Endothelial cell of umbilical vein (primary cell): Measurements from ENCODE around the gene PTPN14. TPM values are rescaled to one million over a fixed set of nuclear protein-coding genes. Genes with fewer than 3 reads are reported as not detected.

ENCODE experiments used
- BruUV-seq: library from RNA; stranded (reverse); fragments of 400-500 nt; replicated peaks from 2 replicates; lab custom pipeline; 2021; lab: Mats Ljungman, UMichigan
- CTCF ChIA-PET: fragments of 300-600, 350-600 bp; sonication (Branson Sonifier 250); formaldehyde crosslinking; loops from one replicate; lab custom pipeline; 2021; ENCODE audit warnings: antibody characterized with exemption, inconsistent platforms; lab: Charles Lee
- POLR2A ChIA-PET: fragments of 300-600, 350-600 bp; sonication (Branson Sonifier 250); formaldehyde crosslinking; loops from one replicate; lab custom pipeline; 2021; ENCODE audit warnings: antibody characterized with exemption, inconsistent platforms; lab: Charles Lee
- DNase-seq: peaks from one replicate; pipeline ENCODE4 v3.0.0-alpha.2; 2011; ENCODE audit warnings: low read depth, low spot score
- FAIRE-seq: peaks from 2 replicates; lab custom pipeline; 2011; peaks lifted over from hg19 to GRCh38; lab: Jason Lieb, UNC
- H2AFZ ChIP-seq: 2 replicates; pipeline ENCODE4 v1.6.0; 2012; ENCODE audit warnings: low read depth, low read length, control low read depth, inconsistent platforms
- H3K27ac ChIP-seq: 2 replicates; pipeline ENCODE4 v1.5.1; 2011; ENCODE audit warnings: low read depth, mild to moderate bottlenecking, control low read depth, low read length, moderate library complexity; ENCODE audit not compliant: insufficient read depth
- H3K27me3 ChIP-seq, 2 experiments: 2 replicates each; pipeline versions ENCODE4 v1.6.0 to v1.6.1; 2011; ENCODE audit warnings: low read length in 2 of 2, mixed read lengths in 1 of 2; ENCODE audit not compliant: control insufficient read depth in 2 of 2, insufficient read depth in 2 of 2
- H3K36me3 ChIP-seq, 2 experiments: 2 replicates in 1 of 2; 3 replicates in 1 of 2; pipeline ENCODE4 v1.5.1; 2011; ENCODE audit warnings: low read length in 2 of 2, mild to moderate bottlenecking in 1 of 2, moderate library complexity in 1 of 2; ENCODE audit not compliant: control insufficient read depth in 2 of 2, insufficient read depth in 2 of 2; ENCODE audit errors: extremely low read depth in 1 of 2
- H3K4me1 ChIP-seq: 3 replicates; pipeline ENCODE4 v1.5.1; 2011; ENCODE audit warnings: mild to moderate bottlenecking, low read length; ENCODE audit not compliant: control insufficient read depth, insufficient read depth; ENCODE audit errors: extremely low read depth
- H3K4me2 ChIP-seq: 2 replicates; pipeline ENCODE4 v1.6.1; 2011; ENCODE audit warnings: low read length, control low read depth, mixed read lengths; ENCODE audit not compliant: insufficient read depth
- H3K4me3 ChIP-seq, 3 experiments: fragments of 200-600 bp in 1 of 3; sonication (generic), shearing (Covaris generic) in 1 of 3; replicated peaks in 1 of 3; 2 replicates each; pipeline ENCODE4 v1.5.1; 2011 to 2016; ENCODE audit warnings: control low read depth in 3 of 3, low read length in 3 of 3, mild to moderate bottlenecking in 2 of 3, inconsistent platforms in 1 of 3, low read depth in 1 of 3, moderate library complexity in 1 of 3; ENCODE audit not compliant: insufficient read depth in 1 of 3
- H3K79me2 ChIP-seq: 2 replicates; pipeline ENCODE4 v1.6.0; 2012; ENCODE audit warnings: low read length, inconsistent platforms; ENCODE audit not compliant: control insufficient read depth, insufficient read depth
- H3K9ac ChIP-seq: replicated peaks from 2 replicates; pipeline ENCODE3; 2011; ENCODE audit warnings: low read length, control low read depth; ENCODE audit not compliant: insufficient read depth; ENCODE audit errors: extremely low read depth
- H3K9me1 ChIP-seq: replicated peaks from 3 replicates; pipeline ENCODE4 v1.6.0; 2011; ENCODE audit warnings: mild to moderate bottlenecking, low read length; ENCODE audit not compliant: control insufficient read depth, insufficient read depth; ENCODE audit errors: extremely low read depth
- H3K9me3 ChIP-seq: replicated peaks from 2 replicates; pipeline ENCODE4 v1.5.1; 2012; ENCODE audit warnings: low read length, inconsistent platforms; ENCODE audit not compliant: control insufficient read depth, insufficient read depth
- H4K20me1 ChIP-seq: replicated peaks from 2 replicates; pipeline ENCODE3; 2011; ENCODE audit warnings: mild to moderate bottlenecking, low read length; ENCODE audit not compliant: control insufficient read depth, insufficient read depth; ENCODE audit errors: extremely low read depth
- CTCF ChIP-seq, 2 donors: IDR thresholded peaks; 1 replicate in 1 of 2; 2 replicates in 1 of 2; pipeline ENCODE4 v1.5.1; 2011; ENCODE audit warnings: low read length in 2 of 2, mild to moderate bottlenecking in 2 of 2, moderate library complexity in 2 of 2, control low read depth in 1 of 2, inconsistent platforms in 1 of 2, low read depth in 1 of 2; ENCODE audit not compliant: insufficient read depth in 1 of 2; ENCODE audit errors: extremely low read depth in 1 of 2
- FOS ChIP-seq: IDR thresholded peaks from 2 replicates; pipeline ENCODE4 v1.6.1; 2011; ENCODE audit warnings: mild to moderate bottlenecking, low read length, moderate library complexity, borderline replicate concordance; ENCODE audit not compliant: insufficient read depth
- dilution Hi-C: fragments of 300-500 bp; cut with MboI; formaldehyde crosslinking; loops from one replicate; pipeline ENCODE4 v1.15.0; 2019; ENCODE audit warnings: low sequenced_read_pairs; ENCODE audit not compliant: extremely low pct_ligation_motif_present
- intact Hi-C: fragments of 100-400 bp; cut with micrococcal nuclease; formaldehyde crosslinking; loops from one replicate; pipeline ENCODE4 v1.10.0; 2022
- polyA plus RNA-seq, 4 experiments: library from polyadenylated mRNA; depleted of rRNA in 3 of 4; stranded (reverse) in 3 of 4; unstranded in 1 of 4; fragments of >200 nt; gene quantifications; 2 replicates each; pipeline versions ENCODE4 v1.2.1 to v1.2.3, GENCODE V29; 2011 to 2012; ENCODE audit warnings: missing spikeins in 1 of 4
- total RNA-seq: library from RNA; stranded (reverse); gene quantifications from 2 replicates; pipeline ENCODE4 v1.2.3, GENCODE V29; 2021

Gene PTPN14
- total and polyA plus RNA-seq, 2 donors (not counting 3 experiments of a cell fraction or from before 2014, with no cell fraction given), result 18.5 to 93.0 TPM

- H3K9me1 ChIP-seq, result no peaks in the 10 kb centered on the region
These were observed 8.9 kb downstream of the PTPN14 start for GRCh38 chr1:214542275-214543199.

More at GRCh38 chr1:214542275-214543199, 8.9 kb downstream of the PTPN14 start:
- Histone ChIP-seq H3K79me2 (peaks cover 99% of the 10 kb centered on the region), H4K20me1 (peaks cover 25% of the 10 kb centered on the region), H3K27me3 (no peaks in the 10 kb centered on the region), H3K4me2 (no peak overlapping the region), H3K9me3 (no peaks in the 10 kb centered on the region), H3K4me1 (peaks cover 45% of the 10 kb centered on the region), H3K9ac (no peak overlapping the region), H3K4me3 (no peak overlapping the region), H2AFZ (no peak overlapping the region), H3K36me3 (no peaks in the 10 kb centered on the region), H3K27ac (peak overlapping the region; percentile 25)
- dilution Hi-C loops, result loop anchor here (10.0 kb wide), 1 partner anchor 68 kb away; no protein-coding TSS in a partner anchor
- TF ChIP-seq FOS, result no peak
- TF ChIP-seq CTCF (IDR thresholded peaks at IDR 0.05; ENCODE audit: extremely low read depth in 1 of 2, insufficient read depth in 1 of 2, low read depth in 1 of 2, low read length in 2 of 2), result no peak
- intact Hi-C loops, result no loop called here
- no TSS peak for BruUV-seq
- ChIA-PET POLR2A (interaction anchor here (0.5 to 1.9 kb wide), 5 partner anchors 9 to 138 kb away, joined by 3 to 6 read pairs (median 3); partner anchors contain the start of gene PTPN14), CTCF (interaction anchor here (0.9 to 2.3 kb wide), 10 partner anchors 9 to 328 kb away, joined by 3 to 7 read pairs (median 4); partner anchors contain the start of gene PTPN14)
- FAIRE-seq (no peak), DNase-seq (peak; percentile 69)
